Measurements from ENCODE around the gene TMEM154.

DNA sequence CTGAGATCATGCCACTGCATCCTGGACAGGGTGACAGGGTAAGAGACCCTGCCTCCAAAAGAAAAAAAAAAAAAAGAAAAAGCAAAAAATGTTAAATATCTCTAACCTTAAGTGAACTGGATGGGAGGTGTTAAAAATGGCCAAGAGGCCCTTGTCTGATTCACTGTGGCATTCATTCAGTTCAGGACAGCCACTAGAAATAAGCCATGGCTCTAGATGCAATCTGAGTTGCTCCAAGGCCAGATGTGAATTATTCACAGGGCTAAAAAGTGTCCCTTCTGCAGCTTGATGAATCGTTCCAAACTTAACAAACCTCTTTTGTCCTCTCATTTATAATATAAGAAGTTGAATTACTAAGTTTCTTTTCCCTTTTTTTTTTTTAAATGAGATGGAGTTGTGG lies 80.2 kb downstream of the TMEM154 start:
- no peak for TF ChIP-seq CTCF (IDR thresholded peaks at IDR 0.05; ENCODE audit: low read length)
- no peak for TF ChIP-seq EZH2 (IDR thresholded peaks at IDR 0.05; ENCODE audit: borderline replicate concordance, low read length)

Measured in OCI-LY1 (cell line).